Activated T-cell treated with anti-CD3 and anti-CD28 coated beads, Interleukin-2, amount 50 U/mL, for 4 hours (primary cell): ENCODE results near the gene FEV. TPM values are rescaled to one million over a fixed set of nuclear protein-coding genes. Genes with fewer than 3 reads are reported as not detected.
A peak's percentile ranks its signal among the peaks of the same experiment; 100 is the strongest.

ENCODE experiments used
- ATAC-seq, 2 donors: fragments of 200-7000 bp; cut with Tn5 transposase; one replicate each; pipeline ENCODE4 v1.10.0; 2021
- DNase-seq: peaks from one replicate; pipeline ENCODE4 v3.0.0-alpha.2; 2020
- H3K27me3 Mint-ChIP-seq: one replicate; pipeline ENCODE4 v1.8.0; 2021; ENCODE audit warnings: low read depth, mixed read lengths
- H3K36me3 Mint-ChIP-seq: one replicate; pipeline ENCODE4 v1.8.0; 2022; ENCODE audit warnings: mixed read lengths; ENCODE audit not compliant: insufficient read depth
- H3K4me1 Mint-ChIP-seq: one replicate; pipeline ENCODE4 v1.8.0; 2021; ENCODE audit warnings: low read depth, mixed read lengths
- H3K4me3 Mint-ChIP-seq: one replicate; pipeline ENCODE4 v1.8.0; 2021; ENCODE audit warnings: mild to moderate bottlenecking, moderate library complexity, mixed read lengths
- H3K9me3 Mint-ChIP-seq: one replicate; pipeline ENCODE4 v1.8.0; 2021; ENCODE audit warnings: mixed read lengths
- total RNA-seq, 3 donors: library from RNA; stranded (reverse); gene quantifications; one replicate each; pipeline ENCODE4 v1.2.1, GENCODE V29; 2021

The FEV gene
- total RNA-seq, 3 donors from 2014 or later, result not detected

DNA sequence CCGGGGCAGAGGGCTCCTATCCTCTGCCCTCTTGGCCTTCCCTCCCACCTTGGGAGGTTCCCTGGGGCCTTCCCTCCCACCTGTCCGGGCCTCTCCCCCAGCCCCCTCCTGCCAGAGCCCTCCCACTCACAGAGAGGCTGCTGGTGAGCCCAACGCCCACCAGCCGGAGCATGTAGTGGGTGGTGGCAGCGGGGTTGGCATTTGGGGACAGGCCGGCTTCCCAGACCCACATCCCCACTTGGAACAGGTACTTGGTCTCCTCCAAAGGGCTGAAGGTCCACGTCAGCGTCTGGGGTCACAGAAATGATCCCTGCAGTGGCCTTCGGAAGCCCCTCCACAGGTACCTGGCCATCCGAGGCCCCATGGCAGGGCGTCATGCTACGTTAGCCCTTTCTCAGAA, 37.1 kb upstream of the FEV start:
- Mint-ChIP-seq H3K27me3 (peaks cover 9% of the 10 kb centered on the region), H3K9me3 (no peaks in the 10 kb centered on the region), H3K4me3 (no peak overlapping the region), H3K4me1 (no peaks in the 10 kb centered on the region), H3K36me3 (no peaks in the 10 kb centered on the region)
- ATAC-seq (no peak), DNase-seq (no peak)

- Mint-ChIP-seq H3K27me3 (peaks cover 10% of the 10 kb centered on the region), H3K36me3 (no peaks in the 10 kb centered on the region), H3K4me3 (no peak overlapping the region), H3K9me3 (no peaks in the 10 kb centered on the region), H3K4me1 (no peaks in the 10 kb centered on the region)
- ATAC-seq (no peak), DNase-seq (no peak)
Observed at GRCh38 chr2:219021591-219021990, 36.6 kb upstream of the FEV start.

DNA sequence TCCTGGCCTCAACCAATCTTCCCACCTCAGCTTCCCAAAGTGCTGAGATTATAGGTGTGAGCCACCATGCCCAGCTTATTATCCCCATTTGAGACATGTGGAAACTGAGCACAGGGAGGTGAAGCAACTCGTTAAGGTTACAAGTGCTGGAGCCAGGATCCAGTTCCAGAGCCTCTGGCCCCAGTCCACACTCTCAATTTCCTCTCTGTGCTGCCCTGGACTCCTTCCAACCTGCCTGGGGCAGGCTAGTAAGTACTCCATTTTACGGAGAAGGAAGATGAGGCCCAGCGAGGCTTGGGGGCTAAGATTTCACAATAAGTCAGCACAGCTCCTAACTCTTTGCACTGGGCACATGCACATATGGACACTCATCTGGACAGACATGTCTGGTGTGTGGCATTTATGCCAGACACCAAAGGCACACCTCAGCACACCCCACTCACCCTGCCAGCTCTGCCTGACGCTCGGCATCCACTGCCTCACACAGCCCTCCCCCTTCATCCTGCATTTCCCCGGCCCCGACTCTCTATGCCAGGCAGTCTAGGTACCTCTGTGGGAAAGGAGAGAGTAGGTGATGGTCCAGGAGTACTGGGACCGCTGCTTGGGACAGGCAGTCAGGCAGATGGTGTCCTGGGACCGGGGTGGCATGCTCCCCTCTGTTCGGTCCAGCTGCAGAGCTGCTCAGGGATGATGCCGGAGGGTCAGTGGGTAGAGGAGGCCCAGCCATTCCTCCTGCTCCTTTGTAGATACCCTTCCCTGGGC, 35.8 kb upstream of the FEV start:
- Mint-ChIP-seq H3K4me1 (no peaks in the 10 kb centered on the region), H3K9me3 (no peaks in the 10 kb centered on the region), H3K27me3 (peaks cover 12% of the 10 kb centered on the region), H3K4me3 (no peak overlapping the region), H3K36me3 (no peaks in the 10 kb centered on the region)
- no peak for ATAC-seq
- DNase-seq, result no peak

- peaks cover 18% of the 10 kb centered on the region for H3K27me3 Mint-ChIP-seq
- H3K4me1 Mint-ChIP-seq, result no peaks in the 10 kb centered on the region
- no peak overlapping the region for H3K4me3 Mint-ChIP-seq
- H3K36me3 Mint-ChIP-seq, result no peaks in the 10 kb centered on the region
- ATAC-seq, result no peak
- H3K9me3 Mint-ChIP-seq, result no peaks in the 10 kb centered on the region
- DNase-seq, result no peak
Observed at GRCh38 chr2:219019436-219019835, 34.5 kb upstream of the FEV start.

GRCh38 chr2:219018726-219019125, 33.7 kb upstream of the FEV start:
- ATAC-seq, result no peak
- no peak overlapping the region for H3K4me3 Mint-ChIP-seq
- no peaks in the 10 kb centered on the region for H3K9me3 Mint-ChIP-seq
- H3K27me3 Mint-ChIP-seq, result peaks cover 24% of the 10 kb centered on the region
- H3K36me3 Mint-ChIP-seq, result no peaks in the 10 kb centered on the region
- no peaks in the 10 kb centered on the region for H3K4me1 Mint-ChIP-seq
- DNase-seq, result no peak

DNA sequence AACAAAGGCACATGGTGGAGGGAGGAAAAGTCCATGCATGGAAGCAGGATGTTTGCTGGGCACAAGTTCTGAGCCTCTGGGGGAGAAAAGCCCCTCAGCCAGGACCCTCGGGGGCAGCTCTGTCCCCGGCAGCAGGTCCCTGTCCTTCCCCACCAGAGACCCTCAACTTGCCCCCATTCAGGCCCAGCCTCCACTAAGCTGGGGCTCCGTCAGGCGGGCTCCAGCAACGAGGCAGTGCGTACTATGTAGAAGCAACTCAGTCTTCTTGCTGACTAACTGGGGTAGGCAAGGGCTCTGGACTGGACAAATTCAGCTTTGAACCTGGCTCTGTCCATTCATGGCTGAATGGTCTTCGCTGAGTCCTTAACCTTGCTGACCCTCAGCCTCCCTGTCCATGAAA, 33.3 kb upstream of the FEV start:
- Mint-ChIP-seq H3K4me1 (no peaks in the 10 kb centered on the region), H3K27me3 (peaks cover 28% of the 10 kb centered on the region), H3K9me3 (no peaks in the 10 kb centered on the region), H3K36me3 (no peaks in the 10 kb centered on the region), H3K4me3 (no peak overlapping the region)
- DNase-seq (no peak), ATAC-seq (no peak)

DNA sequence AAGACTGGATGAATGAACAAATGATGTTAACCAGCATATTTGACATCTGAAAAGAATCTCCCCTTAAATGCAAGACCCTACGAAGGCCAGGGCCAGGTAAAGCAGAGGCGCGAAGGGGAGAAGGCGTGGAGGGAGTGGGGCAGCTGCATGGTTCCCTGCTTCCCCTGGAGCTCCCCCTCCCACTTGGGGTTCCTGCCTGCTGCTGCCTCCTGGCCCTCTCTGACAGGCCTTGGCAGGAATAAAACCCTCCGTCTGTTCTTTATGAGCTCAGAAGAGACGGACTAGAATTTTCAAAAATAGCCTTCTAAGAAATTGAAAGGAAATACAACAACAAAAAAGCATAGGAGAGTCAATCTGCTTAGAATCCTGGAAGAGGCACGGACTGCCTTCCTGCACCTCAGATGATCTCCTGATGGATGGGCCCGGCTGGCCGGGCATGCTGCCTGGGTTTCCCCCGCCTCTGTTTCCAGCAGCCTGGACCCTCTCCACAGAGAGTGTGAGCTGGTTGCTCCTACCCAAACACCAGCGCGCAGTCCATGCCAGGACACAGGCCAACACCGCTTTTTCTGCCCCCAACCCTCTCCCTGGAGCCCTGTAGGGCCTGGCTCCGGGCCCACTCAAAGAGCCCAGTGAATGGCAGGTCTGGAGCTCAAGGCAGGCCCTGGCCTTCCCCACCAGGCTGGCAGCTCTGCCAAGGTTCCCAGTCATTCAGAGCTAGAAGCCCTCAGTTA, 32.4 kb upstream of the FEV start:
- no peaks in the 10 kb centered on the region for H3K36me3 Mint-ChIP-seq
- no peaks in the 10 kb centered on the region for H3K4me1 Mint-ChIP-seq
- ATAC-seq (no peak), DNase-seq (no peak)
- no peaks in the 10 kb centered on the region for H3K9me3 Mint-ChIP-seq
- H3K4me3 Mint-ChIP-seq, result no peak overlapping the region
- H3K27me3 Mint-ChIP-seq, result peaks cover 27% of the 10 kb centered on the region

DNA sequence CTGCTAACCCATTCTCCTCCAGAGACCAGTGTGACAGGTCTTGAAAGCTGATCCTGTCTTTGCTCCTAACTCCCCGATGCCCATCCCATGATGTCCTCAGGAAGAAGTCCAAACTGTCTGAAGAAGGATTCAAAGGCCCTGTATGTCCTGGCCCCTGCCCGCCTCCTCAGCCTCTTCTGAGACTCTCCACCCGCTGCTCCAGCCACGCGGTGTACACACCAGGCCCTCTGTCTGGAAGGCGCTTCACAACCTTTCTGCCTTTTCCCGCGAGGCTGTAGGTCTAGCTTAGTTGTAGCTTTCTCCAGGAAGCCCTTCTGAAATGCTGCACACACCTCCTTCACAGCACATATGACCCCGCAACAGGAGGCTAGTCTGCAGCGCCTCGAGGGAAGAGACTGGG, 31.7 kb upstream of the FEV start:
- Mint-ChIP-seq H3K36me3 (no peaks in the 10 kb centered on the region), H3K27me3 (peaks cover 30% of the 10 kb centered on the region), H3K4me1 (no peaks in the 10 kb centered on the region), H3K4me3 (no peak overlapping the region), H3K9me3 (no peaks in the 10 kb centered on the region)
- no peak for ATAC-seq
- no peak for DNase-seq

- H3K36me3 Mint-ChIP-seq, result no peaks in the 10 kb centered on the region
- H3K4me1 Mint-ChIP-seq, result no peaks in the 10 kb centered on the region
- DNase-seq (no peak), ATAC-seq (no peak)
- no peaks in the 10 kb centered on the region for H3K9me3 Mint-ChIP-seq
- H3K27me3 Mint-ChIP-seq, result peaks cover 37% of the 10 kb centered on the region
- no peak overlapping the region for H3K4me3 Mint-ChIP-seq
Observed at GRCh38 chr2:219010873-219011272, 25.9 kb upstream of the FEV start.

GRCh38 chr2:219010162-219010756, 25.3 kb upstream of the FEV start:
- peak; percentile 52 to 65 for ATAC-seq
- Mint-ChIP-seq H3K27me3 (peaks cover 43% of the 10 kb centered on the region), H3K9me3 (no peaks in the 10 kb centered on the region), H3K4me1 (no peaks in the 10 kb centered on the region), H3K4me3 (no peak overlapping the region), H3K36me3 (no peaks in the 10 kb centered on the region)
- DNase-seq, result no peak

GRCh38 chr2:219009294-219009693, 24.3 kb upstream of the FEV start:
- Mint-ChIP-seq H3K27me3 (peaks cover 44% of the 10 kb centered on the region), H3K4me1 (no peaks in the 10 kb centered on the region), H3K36me3 (no peaks in the 10 kb centered on the region), H3K4me3 (no peak overlapping the region), H3K9me3 (no peaks in the 10 kb centered on the region)
- ATAC-seq (no peak), DNase-seq (no peak)

- Mint-ChIP-seq H3K36me3 (no peaks in the 10 kb centered on the region), H3K27me3 (peaks cover 66% of the 10 kb centered on the region), H3K9me3 (no peaks in the 10 kb centered on the region), H3K4me3 (no peak overlapping the region), H3K4me1 (peaks cover 13% of the 10 kb centered on the region)
- DNase-seq (no peak), ATAC-seq (no peak)
Observed at GRCh38 chr2:219003979-219004378, 19.0 kb upstream of the FEV start.

DNA sequence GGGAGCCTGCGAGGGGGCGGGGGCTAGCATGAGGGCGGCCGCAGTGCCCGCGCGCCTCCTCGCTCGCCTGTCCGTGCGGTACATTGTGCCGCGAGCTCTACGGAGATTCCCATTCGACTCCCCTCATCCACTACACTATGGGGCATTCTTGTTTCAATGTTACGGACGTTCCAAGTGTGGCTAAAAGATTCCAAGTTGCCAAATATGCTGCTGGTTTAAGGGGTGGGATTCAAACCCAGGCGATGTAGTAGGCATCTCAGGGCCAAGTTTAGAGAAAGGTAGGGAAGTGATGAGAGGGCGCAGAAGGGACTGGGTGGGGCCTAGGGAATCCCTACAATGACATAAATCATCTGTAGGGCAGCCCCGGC, 18.3 kb upstream of the FEV start:
- no peak for ATAC-seq
- Mint-ChIP-seq H3K4me3 (no peak overlapping the region), H3K27me3 (peaks cover 69% of the 10 kb centered on the region), H3K4me1 (peaks cover 13% of the 10 kb centered on the region), H3K9me3 (no peaks in the 10 kb centered on the region), H3K36me3 (no peaks in the 10 kb centered on the region)
- DNase-seq, result no peak

GRCh38 chr2:219002395-219003266, 17.6 kb upstream of the FEV start:
- H3K9me3 Mint-ChIP-seq, result no peaks in the 10 kb centered on the region
- peak overlapping the region; percentile 50 for H3K4me3 Mint-ChIP-seq

More at GRCh38 chr2:219002395-219003266, 17.6 kb upstream of the FEV start:
- DNase-seq (no peak), ATAC-seq (peak; percentile 59 to 61)
- Mint-ChIP-seq H3K4me1 (peaks cover 13% of the 10 kb centered on the region), H3K36me3 (no peaks in the 10 kb centered on the region), H3K27me3 (peaks cover 72% of the 10 kb centered on the region)
